Activated CD4-positive, alpha-beta memory T cell treated with anti-CD3 and anti-CD28 coated beads for 36 hours (primary cell): ENCODE results near the gene CYP2A13. TPM values are rescaled to one million over a fixed set of nuclear protein-coding genes. Genes with fewer than 3 reads are reported as not detected.
"Not testable (repeated sequence)": the region's sequence is repeated elsewhere in the genome, so short reads cannot be mapped to it uniquely, and the experiment has no call there.

ENCODE experiments used
- CTCF ChIA-PET: fragments of 350-600 bp; sonication (Branson Sonifier 250); formaldehyde crosslinking; loops from one replicate; lab custom pipeline; 2021; ENCODE audit warnings: antibody characterized with exemption, inconsistent platforms; lab: Charles Lee
- POLR2A ChIA-PET: fragments of 350-600 bp; sonication (Branson Sonifier 250); formaldehyde crosslinking; loops from one replicate; lab custom pipeline; 2021; ENCODE audit warnings: antibody characterized with exemption; lab: Charles Lee
- DNase-seq: peaks from one replicate; pipeline ENCODE4 v3.0.0-alpha.2; 2020
- H3K27ac Mint-ChIP-seq: one replicate; pipeline ENCODE4 v1.8.0; 2021; ENCODE audit warnings: mixed read lengths
- H3K27me3 Mint-ChIP-seq: one replicate; pipeline ENCODE4 v1.8.0; 2021; ENCODE audit warnings: mixed read lengths
- H3K36me3 Mint-ChIP-seq: one replicate; pipeline ENCODE4 v1.8.0; 2021; ENCODE audit warnings: mixed read lengths
- H3K4me1 Mint-ChIP-seq: one replicate; pipeline ENCODE4 v1.8.0; 2021; ENCODE audit warnings: low read depth, mixed read lengths
- H3K4me3 Mint-ChIP-seq: one replicate; pipeline ENCODE4 v1.8.0; 2021; ENCODE audit warnings: mild to moderate bottlenecking, mixed read lengths
- H3K9me3 Mint-ChIP-seq: one replicate; pipeline ENCODE4 v1.8.0; 2021; ENCODE audit warnings: mixed read lengths
- intact Hi-C: fragments of 100-400 bp; cut with micrococcal nuclease; formaldehyde crosslinking; loops from one replicate; pipeline ENCODE4 v1.15.1; 2023
- total RNA-seq, 2 experiments: library from RNA; stranded (reverse); gene quantifications; one replicate each; pipeline ENCODE4 v1.2.3, GENCODE V29; 2021

Gene CYP2A13
- total RNA-seq, 2 experiments from 2014 or later, result not detected

GRCh38 chr19:41123716-41124294, 35.6 kb downstream of the CYP2A13 start:
- POLR2A ChIA-PET, result no interaction called here
- DNase-seq, result no peak
- Mint-ChIP-seq H3K9me3 (no peaks in the 10 kb centered on the region), H3K27ac (no peak overlapping the region), H3K36me3 (no peaks in the 10 kb centered on the region), H3K27me3 (no peaks in the 10 kb centered on the region), H3K4me3 (no peak overlapping the region), H3K4me1 (peaks cover 23% of the 10 kb centered on the region)
- CTCF ChIA-PET, result interaction anchor here (2.3 kb wide), 1 partner anchor 21 kb away, joined by 10 read pairs; no protein-coding TSS in a partner anchor
- intact Hi-C loops, result no loop called here

GRCh38 chr19:41126765-41127203, 38.5 kb downstream of the CYP2A13 start:
- intact Hi-C loops, result loop anchor here (1.0 to 2.0 kb wide), 3 partner anchors 18 to 182 kb away; no protein-coding TSS in a partner anchor
- POLR2A ChIA-PET, result not testable (repeated sequence)

GRCh38 chr19:41127362-41127761, 39.1 kb downstream of the CYP2A13 start:
- H3K27me3 Mint-ChIP-seq, POLR2A ChIA-PET, H3K36me3 Mint-ChIP-seq, H3K27ac Mint-ChIP-seq, H3K4me3 Mint-ChIP-seq, DNase-seq, H3K9me3 Mint-ChIP-seq: not testable (repeated sequence)
- intact Hi-C loops, result loop anchor here (2.0 kb wide), 2 partner anchors 17 to 181 kb away; no protein-coding TSS in a partner anchor
- peaks cover 11% of the 10 kb centered on the region for H3K4me1 Mint-ChIP-seq
- CTCF ChIA-PET, result interaction anchor here (0.7 to 3.3 kb wide), 11 partner anchors 10 to 464 kb away, joined by 3 to 29 read pairs (median 4); no protein-coding TSS in a partner anchor

More at GRCh38 chr19:41126765-41127203, 38.5 kb downstream of the CYP2A13 start:
- H3K36me3 Mint-ChIP-seq, H3K9me3 Mint-ChIP-seq, H3K4me3 Mint-ChIP-seq, H3K27ac Mint-ChIP-seq, H3K27me3 Mint-ChIP-seq: not testable (repeated sequence)
- DNase-seq, result peak; percentile 57
- CTCF ChIA-PET, result interaction anchor here (0.7 to 3.3 kb wide), 12 partner anchors 9 to 322 kb away, joined by 3 to 29 read pairs (median 4); no protein-coding TSS in a partner anchor
- peaks cover 11% of the 10 kb centered on the region for H3K4me1 Mint-ChIP-seq

- H3K36me3 Mint-ChIP-seq, H3K27me3 Mint-ChIP-seq, H3K9me3 Mint-ChIP-seq, POLR2A ChIA-PET: not testable (repeated sequence)
- intact Hi-C loops, result loop anchor here (2.0 kb wide), 2 partner anchors 17 to 181 kb away; no protein-coding TSS in a partner anchor
- H3K4me1 Mint-ChIP-seq, result peaks cover 11% of the 10 kb centered on the region
- DNase-seq, result peak; percentile 90
- peak overlapping the region; percentile 63 for H3K4me3 Mint-ChIP-seq
- CTCF ChIA-PET, result interaction anchor here (0.7 to 3.3 kb wide), 5 partner anchors 10 to 465 kb away, joined by 3 to 29 read pairs (median 6); no protein-coding TSS in a partner anchor
- peak overlapping the region; percentile 40 for H3K27ac Mint-ChIP-seq
Measured at GRCh38 chr19:41127801-41128300, 39.6 kb downstream of the CYP2A13 start.

GRCh38 chr19:41128692-41129091, 40.4 kb downstream of the CYP2A13 start:
- Mint-ChIP-seq H3K27me3 (no peaks in the 10 kb centered on the region), H3K4me1 (peaks cover 11% of the 10 kb centered on the region), H3K4me3 (no peak overlapping the region), H3K9me3 (no peaks in the 10 kb centered on the region), H3K36me3 (no peaks in the 10 kb centered on the region), H3K27ac (no peak overlapping the region)
- POLR2A ChIA-PET, result no interaction called here
- intact Hi-C loops, result no loop called here
- CTCF ChIA-PET, result interaction anchor here (3.3 kb wide), 1 partner anchor 16 kb away, joined by 29 read pairs; no protein-coding TSS in a partner anchor
- DNase-seq, result no peak

GRCh38 chr19:41131186-41131585, 42.9 kb downstream of the CYP2A13 start:
- Mint-ChIP-seq H3K27ac (no peak overlapping the region), H3K4me3 (no peak overlapping the region), H3K4me1 (peaks cover 11% of the 10 kb centered on the region), H3K27me3 (no peaks in the 10 kb centered on the region), H3K9me3 (no peaks in the 10 kb centered on the region), H3K36me3 (no peaks in the 10 kb centered on the region)
- POLR2A ChIA-PET, result no interaction called here
- intact Hi-C loops, result loop anchor here (5.0 kb wide), 1 partner anchor 319 kb away; no protein-coding TSS in a partner anchor
- no peak for DNase-seq
- CTCF ChIA-PET, result interaction anchor here (0.7 kb wide), 1 partner anchor 11 kb away, joined by 3 read pairs; no protein-coding TSS in a partner anchor

- no peak overlapping the region for H3K27ac Mint-ChIP-seq
- CTCF ChIA-PET, result no interaction called here
- no peak overlapping the region for H3K4me3 Mint-ChIP-seq
Measured at GRCh38 chr19:41133260-41133659, 45.0 kb downstream of the CYP2A13 start.

GRCh38 chr19:41134616-41135015, 46.4 kb downstream of the CYP2A13 start:
- ChIA-PET CTCF (no interaction called here), POLR2A (interaction anchor here (0.6 kb wide), 1 partner anchor 568 kb away, joined by 3 read pairs; no protein-coding TSS in a partner anchor)
- intact Hi-C loops, result loop anchor here (5.0 kb wide), 1 partner anchor 322 kb away; no protein-coding TSS in a partner anchor
- Mint-ChIP-seq H3K4me1 (peaks cover 6% of the 10 kb centered on the region), H3K27me3 (no peaks in the 10 kb centered on the region), H3K9me3 (no peaks in the 10 kb centered on the region), H3K4me3 (peak overlapping the region; percentile 39), H3K27ac (no peak overlapping the region), H3K36me3 (no peaks in the 10 kb centered on the region)
- no peak for DNase-seq

More at GRCh38 chr19:41133260-41133659, 45.0 kb downstream of the CYP2A13 start:
- POLR2A ChIA-PET, result no interaction called here
- no peaks in the 10 kb centered on the region for H3K27me3 Mint-ChIP-seq
- H3K9me3 Mint-ChIP-seq, result no peaks in the 10 kb centered on the region
- intact Hi-C loops, result loop anchor here (5.0 kb wide), 1 partner anchor 321 kb away; no protein-coding TSS in a partner anchor
- H3K36me3 Mint-ChIP-seq, result no peaks in the 10 kb centered on the region
- H3K4me1 Mint-ChIP-seq, result peaks cover 6% of the 10 kb centered on the region
- no peak for DNase-seq

GRCh38 chr19:41135390-41136384, 47.4 kb downstream of the CYP2A13 start:
- peak; percentile 55 for DNase-seq
- CTCF ChIA-PET, result interaction anchor here (0.7 kb wide), 1 partner anchor 578 kb away, joined by 3 read pairs; no protein-coding TSS in a partner anchor
- intact Hi-C loops, H3K4me1 Mint-ChIP-seq, H3K9me3 Mint-ChIP-seq, H3K36me3 Mint-ChIP-seq, H3K27me3 Mint-ChIP-seq: not testable (repeated sequence)
- Mint-ChIP-seq H3K4me3 (peak overlapping the region; percentile 87), H3K27ac (peak overlapping the region; percentile 85)
- POLR2A ChIA-PET, result interaction anchor here (0.6 kb wide), 1 partner anchor 324 kb away, joined by 3 read pairs; no protein-coding TSS in a partner anchor

GRCh38 chr19:41136636-41137455, 48.6 kb downstream of the CYP2A13 start:
- ChIA-PET CTCF (interaction anchor here (0.7 to 1.1 kb wide), 2 partner anchors 10 to 580 kb away, joined by 3 to 6 read pairs; no protein-coding TSS in a partner anchor), POLR2A (no interaction called here)
- no peak overlapping the region for H3K27ac Mint-ChIP-seq
- intact Hi-C loops, result no loop called here
- H3K36me3 Mint-ChIP-seq, result no peaks in the 10 kb centered on the region
- H3K4me3 Mint-ChIP-seq, result peak overlapping the region; percentile 87
- no peak for DNase-seq
- H3K9me3 Mint-ChIP-seq, result no peaks in the 10 kb centered on the region
- H3K4me1 Mint-ChIP-seq, result peaks cover 6% of the 10 kb centered on the region
- no peaks in the 10 kb centered on the region for H3K27me3 Mint-ChIP-seq
